ENCODE results near the gene PCNX2. TPM values are rescaled to one million over a fixed set of nuclear protein-coding genes. Genes with fewer than 3 reads are reported as not detected.

The PCNX2 gene
- total and polyA plus RNA-seq, 2 experiments from 2014 or later = 42.9 to 88.3 TPM

DNA sequence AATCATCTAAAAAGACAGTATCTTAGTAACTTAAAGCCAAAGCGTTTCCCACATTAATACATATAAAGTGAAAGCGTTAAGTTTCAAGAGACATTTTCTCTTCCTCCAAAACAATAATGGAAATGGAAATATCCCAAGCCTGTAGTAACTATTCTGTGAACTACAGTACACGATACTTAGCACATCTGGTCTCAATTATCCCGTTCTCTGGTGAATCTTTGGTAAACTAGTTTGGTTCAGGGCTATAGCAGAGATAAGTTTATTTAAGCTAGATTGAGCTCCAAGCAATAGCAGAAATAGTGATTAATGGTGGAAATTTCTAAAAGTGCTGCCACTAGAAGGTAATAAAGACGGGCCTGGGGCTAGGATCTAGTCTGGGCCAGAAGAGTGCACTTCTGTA is 55.2 kb downstream of the PCNX2 start:
- no peak overlapping the region for H3K4me3 Mint-ChIP-seq
- Histone ChIP-seq H3K4me1 (ENCODE audit: insufficient read depth) (no peaks in the 10 kb centered on the region), H3K27me3 (ENCODE audit: insufficient read depth) (no peaks in the 10 kb centered on the region), H3K4me2 (no peak overlapping the region), H3K9me2 (ENCODE audit: insufficient read depth) (no peaks in the 10 kb centered on the region), H3K27ac (ENCODE audit: low read depth) (no peak overlapping the region), H3K79me2 (replicated peaks; ENCODE audit: insufficient read depth) (peaks cover 4% of the 10 kb centered on the region; the same call in 1 of the 2 replicates), H3K36me3 (ENCODE audit: insufficient read depth) (peaks cover 31% of the 10 kb centered on the region; the same call in 1 of the 2 replicates), H3F3A (replicated peaks; ENCODE audit: low read depth) (no peaks in the 10 kb centered on the region), H3K4me3 (no peak overlapping the region), H2AFZ (no peak overlapping the region), H4K20me1 (replicated peaks; ENCODE audit: insufficient read depth) (peaks cover 3% of the 10 kb centered on the region)
- peaks cover 54% of the 10 kb centered on the region for H3K36me3 Mint-ChIP-seq (ENCODE audit: low read depth)
- TF ChIP-seq EZH2 (IDR thresholded peaks at IDR 0.05; ENCODE audit: low read depth, unreplicated experiment) = no peak
- TF ChIP-seq, protein P1, sequence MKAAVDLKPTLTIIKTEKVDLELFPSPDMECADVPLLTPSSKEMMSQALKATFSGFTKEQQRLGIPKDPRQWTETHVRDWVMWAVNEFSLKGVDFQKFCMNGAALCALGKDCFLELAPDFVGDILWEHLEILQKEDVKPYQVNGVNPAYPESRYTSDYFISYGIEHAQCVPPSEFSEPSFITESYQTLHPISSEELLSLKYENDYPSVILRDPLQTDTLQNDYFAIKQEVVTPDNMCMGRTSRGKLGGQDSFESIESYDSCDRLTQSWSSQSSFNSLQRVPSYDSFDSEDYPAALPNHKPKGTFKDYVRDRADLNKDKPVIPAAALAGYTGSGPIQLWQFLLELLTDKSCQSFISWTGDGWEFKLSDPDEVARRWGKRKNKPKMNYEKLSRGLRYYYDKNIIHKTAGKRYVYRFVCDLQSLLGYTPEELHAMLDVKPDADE (IDR thresholded peaks at IDR 0.05) = no peak
- no peak for TF ChIP-seq ZNF331 (CRISPR knock-in tag; IDR thresholded peaks at IDR 0.05; ENCODE audit: low read depth)
- TF ChIP-seq CREB1 (CRISPR knock-in tag; IDR thresholded peaks at IDR 0.05; ENCODE audit: low read depth) = no peak
- H3K27ac Mint-ChIP-seq = no peak overlapping the region
- H3K4me1 Mint-ChIP-seq = peaks cover 4% of the 10 kb centered on the region; the same call in 2 of the 3 replicates
- no peaks in the 10 kb centered on the region for H3K9me3 Mint-ChIP-seq
- no peak for DNase-seq (ENCODE audit: low spot score)
- no peak for ATAC-seq
- peaks cover 4% of the 10 kb centered on the region for H3K27me3 Mint-ChIP-seq (ENCODE audit: insufficient read depth, low read depth, poor library complexity)

DNA sequence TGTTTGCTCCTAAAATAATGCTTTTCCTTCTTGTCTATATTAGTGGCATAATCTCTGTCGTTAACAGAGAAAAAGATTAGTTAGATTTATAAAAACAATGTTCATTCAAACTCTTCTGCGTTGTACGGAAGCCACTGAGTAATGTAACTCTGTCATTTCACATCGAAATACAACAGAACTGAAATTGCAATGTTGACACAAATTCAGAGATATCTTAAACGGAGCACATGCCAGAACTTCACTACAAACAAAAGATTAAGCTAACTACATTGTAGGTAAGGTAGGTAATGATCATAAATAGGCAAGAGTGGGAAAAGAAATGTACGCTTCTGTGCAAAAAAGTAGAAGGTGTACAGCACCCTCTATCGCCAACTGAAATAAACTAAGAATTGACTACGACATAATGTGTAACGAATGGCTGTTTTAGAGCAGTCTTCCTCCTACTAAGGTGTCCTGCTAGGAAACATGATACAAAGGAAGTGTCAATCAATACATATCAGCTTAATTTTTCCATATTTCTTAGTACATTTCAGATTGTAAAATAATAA is 56.6 kb downstream of the PCNX2 start:
- Histone ChIP-seq H3K36me3 (ENCODE audit: insufficient read depth) (peaks cover 25% of the 10 kb centered on the region; the same call in 1 of the 2 replicates), H3K4me1 (ENCODE audit: insufficient read depth) (no peaks in the 10 kb centered on the region), H3K79me2 (replicated peaks; ENCODE audit: insufficient read depth) (no peaks in the 10 kb centered on the region), H3K27ac (ENCODE audit: low read depth) (no peak overlapping the region), H2AFZ (no peak overlapping the region), H3K27me3 (ENCODE audit: insufficient read depth) (no peaks in the 10 kb centered on the region), H3K4me2 (no peak overlapping the region), H3F3A (replicated peaks; ENCODE audit: low read depth) (no peaks in the 10 kb centered on the region), H3K9me2 (ENCODE audit: insufficient read depth) (no peaks in the 10 kb centered on the region), H3K4me3 (no peak overlapping the region), H4K20me1 (replicated peaks; ENCODE audit: insufficient read depth) (peaks cover 3% of the 10 kb centered on the region; the same call in 1 of the 2 replicates)
- DNase-seq (ENCODE audit: low spot score) = no peak
- no peak overlapping the region for H3K4me3 Mint-ChIP-seq
- H3K27ac Mint-ChIP-seq = no peak overlapping the region
- H3K9me3 Mint-ChIP-seq = no peaks in the 10 kb centered on the region
- H3K4me1 Mint-ChIP-seq = no peaks in the 10 kb centered on the region; the same call in 2 of the 3 replicates
- peaks cover 54% of the 10 kb centered on the region for H3K36me3 Mint-ChIP-seq (ENCODE audit: low read depth)
- ATAC-seq = no peak
- H3K27me3 Mint-ChIP-seq (ENCODE audit: insufficient read depth, low read depth, poor library complexity) = peaks cover 1% of the 10 kb centered on the region
- TF ChIP-seq, protein P2, sequence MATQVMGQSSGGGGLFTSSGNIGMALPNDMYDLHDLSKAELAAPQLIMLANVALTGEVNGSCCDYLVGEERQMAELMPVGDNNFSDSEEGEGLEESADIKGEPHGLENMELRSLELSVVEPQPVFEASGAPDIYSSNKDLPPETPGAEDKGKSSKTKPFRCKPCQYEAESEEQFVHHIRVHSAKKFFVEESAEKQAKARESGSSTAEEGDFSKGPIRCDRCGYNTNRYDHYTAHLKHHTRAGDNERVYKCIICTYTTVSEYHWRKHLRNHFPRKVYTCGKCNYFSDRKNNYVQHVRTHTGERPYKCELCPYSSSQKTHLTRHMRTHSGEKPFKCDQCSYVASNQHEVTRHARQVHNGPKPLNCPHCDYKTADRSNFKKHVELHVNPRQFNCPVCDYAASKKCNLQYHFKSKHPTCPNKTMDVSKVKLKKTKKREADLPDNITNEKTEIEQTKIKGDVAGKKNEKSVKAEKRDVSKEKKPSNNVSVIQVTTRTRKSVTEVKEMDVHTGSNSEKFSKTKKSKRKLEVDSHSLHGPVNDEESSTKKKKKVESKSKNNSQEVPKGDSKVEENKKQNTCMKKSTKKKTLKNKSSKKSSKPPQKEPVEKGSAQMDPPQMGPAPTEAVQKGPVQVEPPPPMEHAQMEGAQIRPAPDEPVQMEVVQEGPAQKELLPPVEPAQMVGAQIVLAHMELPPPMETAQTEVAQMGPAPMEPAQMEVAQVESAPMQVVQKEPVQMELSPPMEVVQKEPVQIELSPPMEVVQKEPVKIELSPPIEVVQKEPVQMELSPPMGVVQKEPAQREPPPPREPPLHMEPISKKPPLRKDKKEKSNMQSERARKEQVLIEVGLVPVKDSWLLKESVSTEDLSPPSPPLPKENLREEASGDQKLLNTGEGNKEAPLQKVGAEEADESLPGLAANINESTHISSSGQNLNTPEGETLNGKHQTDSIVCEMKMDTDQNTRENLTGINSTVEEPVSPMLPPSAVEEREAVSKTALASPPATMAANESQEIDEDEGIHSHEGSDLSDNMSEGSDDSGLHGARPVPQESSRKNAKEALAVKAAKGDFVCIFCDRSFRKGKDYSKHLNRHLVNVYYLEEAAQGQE (IDR thresholded peaks at IDR 0.05; ENCODE audit: unreplicated experiment) = no peak
- TF ChIP-seq, protein P3, sequence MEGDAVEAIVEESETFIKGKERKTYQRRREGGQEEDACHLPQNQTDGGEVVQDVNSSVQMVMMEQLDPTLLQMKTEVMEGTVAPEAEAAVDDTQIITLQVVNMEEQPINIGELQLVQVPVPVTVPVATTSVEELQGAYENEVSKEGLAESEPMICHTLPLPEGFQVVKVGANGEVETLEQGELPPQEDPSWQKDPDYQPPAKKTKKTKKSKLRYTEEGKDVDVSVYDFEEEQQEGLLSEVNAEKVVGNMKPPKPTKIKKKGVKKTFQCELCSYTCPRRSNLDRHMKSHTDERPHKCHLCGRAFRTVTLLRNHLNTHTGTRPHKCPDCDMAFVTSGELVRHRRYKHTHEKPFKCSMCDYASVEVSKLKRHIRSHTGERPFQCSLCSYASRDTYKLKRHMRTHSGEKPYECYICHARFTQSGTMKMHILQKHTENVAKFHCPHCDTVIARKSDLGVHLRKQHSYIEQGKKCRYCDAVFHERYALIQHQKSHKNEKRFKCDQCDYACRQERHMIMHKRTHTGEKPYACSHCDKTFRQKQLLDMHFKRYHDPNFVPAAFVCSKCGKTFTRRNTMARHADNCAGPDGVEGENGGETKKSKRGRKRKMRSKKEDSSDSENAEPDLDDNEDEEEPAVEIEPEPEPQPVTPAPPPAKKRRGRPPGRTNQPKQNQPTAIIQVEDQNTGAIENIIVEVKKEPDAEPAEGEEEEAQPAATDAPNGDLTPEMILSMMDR (conservative IDR thresholded peaks at IDR 0.05; ENCODE audit: low read depth in 2 of 2) = no peak
- no peak for TF ChIP-seq ZNF331 (CRISPR knock-in tag; IDR thresholded peaks at IDR 0.05; ENCODE audit: low read depth)
- TF ChIP-seq EZH2 (IDR thresholded peaks at IDR 0.05; ENCODE audit: low read depth, unreplicated experiment) = no peak
- TF ChIP-seq JUNB (IDR thresholded peaks at IDR 0.05; ENCODE audit: unreplicated experiment) = no peak
- TF ChIP-seq, protein P1 (IDR thresholded peaks at IDR 0.05) = no peak
- no peak for TF ChIP-seq POLR2AphosphoS5 (IDR thresholded peaks at IDR 0.05; ENCODE audit: low read depth)
- TF ChIP-seq CREB1 (CRISPR knock-in tag; IDR thresholded peaks at IDR 0.05; ENCODE audit: low read depth) = no peak
- TF ChIP-seq ZNF114 (CRISPR knock-in tag; IDR thresholded peaks at IDR 0.05) = no peak
